ENCODE data around the gene UBE2G1. TPM values are rescaled to one million over a fixed set of nuclear protein-coding genes. Genes with fewer than 3 reads are reported as not detected.

The UBE2G1 gene
- total RNA-seq, 1 experiment from 2014 or later, result 56.8 TPM

- intact Hi-C loops (cut with micrococcal nuclease; ENCODE audit: unreplicated experiment), result no loop called here
- Mint-ChIP-seq H3K4me1 (ENCODE audit: low read depth, unreplicated experiment) (no peaks in the 10 kb centered on the region), H3K27me3 (ENCODE audit: insufficient read depth, unreplicated experiment) (no peaks in the 10 kb centered on the region), H3K27ac (ENCODE audit: unreplicated experiment) (no peak overlapping the region), H3K9me3 (ENCODE audit: unreplicated experiment) (no peaks in the 10 kb centered on the region), H3K4me3 (ENCODE audit: unreplicated experiment) (no peak overlapping the region), H3K36me3 (ENCODE audit: insufficient read depth, unreplicated experiment) (peaks cover 18% of the 10 kb centered on the region)
- BruUV-seq (replicated peaks), result no TSS peak
- CTCF ChIA-PET, result no interaction called here
- DNase-seq, result no peak
- no peaks in the 10 kb centered on the region for H3K9me3 ChIP-seq
- POLR2A ChIA-PET, result no interaction called here
- H3K4me3 ChIP-seq (ENCODE audit: low read depth, low read length), result no peak overlapping the region
- H3K27me3 ChIP-seq (replicated peaks; ENCODE audit: control insufficient read depth, insufficient read depth, low read length), result no peaks in the 10 kb centered on the region
- TF ChIP-seq CTCF (IDR thresholded peaks at IDR 0.05; ENCODE audit: insufficient read depth in 1 of 2, low read depth in 1 of 2, low read length in 1 of 2, severe bottlenecking in 1 of 2, unreplicated experiment in 1 of 2), result no peak
- H3K36me3 ChIP-seq (ENCODE audit: control insufficient read depth, insufficient read depth, low read length), result no peaks in the 10 kb centered on the region
- H3K4me1 ChIP-seq, result no peaks in the 10 kb centered on the region
These were observed 4.3 kb downstream of the UBE2G1 start for GRCh38 chr17:4362141-4362540.

GRCh38 chr17:4358154-4358553 lies 8.3 kb downstream of the UBE2G1 start:
- no peak for TF ChIP-seq CTCF (IDR thresholded peaks at IDR 0.05; ENCODE audit: insufficient read depth in 1 of 2, low read depth in 1 of 2, low read length in 1 of 2, severe bottlenecking in 1 of 2, unreplicated experiment in 1 of 2)
- Mint-ChIP-seq H3K4me3 (ENCODE audit: unreplicated experiment) (no peak overlapping the region), H3K27ac (ENCODE audit: unreplicated experiment) (no peak overlapping the region), H3K9me3 (ENCODE audit: unreplicated experiment) (no peaks in the 10 kb centered on the region), H3K27me3 (ENCODE audit: insufficient read depth, unreplicated experiment) (no peaks in the 10 kb centered on the region), H3K4me1 (ENCODE audit: low read depth, unreplicated experiment) (peaks cover 6% of the 10 kb centered on the region), H3K36me3 (ENCODE audit: insufficient read depth, unreplicated experiment) (peaks cover 5% of the 10 kb centered on the region)
- POLR2A ChIA-PET, result no interaction called here
- no TSS peak for BruUV-seq (replicated peaks)
- Histone ChIP-seq H3K36me3 (ENCODE audit: control insufficient read depth, insufficient read depth, low read length) (no peaks in the 10 kb centered on the region), H3K27me3 (replicated peaks; ENCODE audit: control insufficient read depth, insufficient read depth, low read length) (no peaks in the 10 kb centered on the region), H3K4me3 (ENCODE audit: low read depth, low read length) (no peak overlapping the region), H3K4me1 (no peaks in the 10 kb centered on the region), H3K9me3 (no peaks in the 10 kb centered on the region)
- DNase-seq, result no peak
- CTCF ChIA-PET, result interaction anchor here (0.6 kb wide), 1 partner anchor 465 kb away, joined by 3 read pairs; the partner anchor contains the start of gene CAMKK1
- intact Hi-C loops (cut with micrococcal nuclease; ENCODE audit: unreplicated experiment), result no loop called here

- POLR2A ChIA-PET, result no interaction called here
- Histone ChIP-seq H3K36me3 (ENCODE audit: control insufficient read depth, insufficient read depth, low read length) (no peaks in the 10 kb centered on the region), H3K4me1 (no peaks in the 10 kb centered on the region), H3K9me3 (no peaks in the 10 kb centered on the region), H3K4me3 (ENCODE audit: low read depth, low read length) (no peak overlapping the region), H3K27me3 (replicated peaks; ENCODE audit: control insufficient read depth, insufficient read depth, low read length) (no peaks in the 10 kb centered on the region)
- no peak overlapping the region for H3K4me3 Mint-ChIP-seq (ENCODE audit: unreplicated experiment)
- no peak overlapping the region for H3K27ac Mint-ChIP-seq (ENCODE audit: unreplicated experiment)
- no peak for DNase-seq
- no TSS peak for BruUV-seq (replicated peaks)
- H3K9me3 Mint-ChIP-seq (ENCODE audit: unreplicated experiment), result no peaks in the 10 kb centered on the region
- CTCF ChIA-PET, result interaction anchor here (0.6 kb wide), 1 partner anchor 465 kb away, joined by 3 read pairs; the partner anchor contains the start of gene CAMKK1
- peaks cover 5% of the 10 kb centered on the region for H3K36me3 Mint-ChIP-seq (ENCODE audit: insufficient read depth, unreplicated experiment)
- intact Hi-C loops (cut with micrococcal nuclease; ENCODE audit: unreplicated experiment), result no loop called here
- H3K4me1 Mint-ChIP-seq (ENCODE audit: low read depth, unreplicated experiment), result peaks cover 6% of the 10 kb centered on the region
- TF ChIP-seq CTCF (IDR thresholded peaks at IDR 0.05; ENCODE audit: insufficient read depth in 1 of 2, low read depth in 1 of 2, low read length in 1 of 2, severe bottlenecking in 1 of 2, unreplicated experiment in 1 of 2), result no peak
- no peaks in the 10 kb centered on the region for H3K27me3 Mint-ChIP-seq (ENCODE audit: insufficient read depth, unreplicated experiment)
These were observed 8.8 kb downstream of the UBE2G1 start for GRCh38 chr17:4357671-4358070.

Data from Caco-2 (cell line).